ENCODE results near the gene PPP1R10. TPM values are rescaled to one million over a fixed set of nuclear protein-coding genes. Genes with fewer than 3 reads are reported as not detected.
A peak's percentile ranks its signal among the peaks of the same experiment; 100 is the strongest.

The PPP1R10 gene
- total and polyA plus RNA-seq, 2 of the 13 experiments (the other 11 are each of a cell fraction or from before 2014, with no cell fraction given), result 26.3 to 38.4 TPM

DNA sequence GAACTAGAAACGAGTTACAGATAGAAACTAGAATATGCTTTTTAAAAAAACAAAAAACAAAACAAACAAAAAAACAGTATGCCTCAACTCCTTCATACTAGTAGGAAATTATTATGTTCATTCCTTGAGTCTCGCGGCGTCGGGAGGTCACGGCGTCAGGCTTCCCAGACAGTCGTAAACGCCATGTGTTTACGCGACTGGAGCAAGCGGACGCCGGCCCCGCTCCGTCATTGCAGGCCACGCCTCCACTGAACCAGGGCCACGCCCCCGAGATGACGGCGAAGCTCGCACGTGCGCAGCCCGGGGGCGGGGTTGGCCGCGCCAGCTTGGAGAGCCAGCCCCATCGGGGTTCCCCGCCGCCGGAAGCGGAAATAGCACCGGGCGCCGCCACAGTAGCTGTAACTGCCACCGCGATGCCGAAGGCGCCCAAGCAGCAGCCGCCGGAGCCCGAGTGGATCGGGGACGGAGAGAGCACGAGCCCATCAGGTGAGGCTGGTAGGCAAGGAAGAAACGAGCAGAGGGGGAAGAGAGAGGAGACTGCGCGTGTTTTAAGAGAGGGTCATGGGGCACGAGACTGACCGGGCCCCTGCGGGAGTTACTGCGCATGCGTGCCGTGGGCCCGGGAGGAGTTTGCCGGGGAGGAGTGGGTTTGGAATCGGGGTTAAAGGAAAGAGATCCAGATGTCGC lies 45.8 kb downstream of the PPP1R10 start, which contains the start of gene ABCF1 (continued):
- TF ChIP-seq ZNF883 (CRISPR knock-in tag; IDR thresholded peaks at IDR 0.05; ENCODE audit: not compliant biosample characterization) (peak; percentile 98), ZNF709 (CRISPR knock-in tag; IDR thresholded peaks at IDR 0.05) (peak; percentile 77; the same call in 1 of the 2 replicates), MYC (CRISPR knock-in tag; IDR thresholded peaks at IDR 0.05; ENCODE audit: borderline replicate concordance) (peak; percentile 98), BATF2 (CRISPR knock-in tag; IDR thresholded peaks at IDR 0.05) (peak; percentile 73), ZBTB20 (CRISPR knock-in tag; IDR thresholded peaks at IDR 0.05; ENCODE audit: borderline replicate concordance, low read depth) (peak; percentile 90), HES4 (CRISPR knock-in tag; IDR thresholded peaks at IDR 0.05; ENCODE audit: borderline replicate concordance) (no peak; the same call in 1 of the 2 replicates), UBTF (CRISPR knock-in tag; IDR thresholded peaks at IDR 0.05) (peak; percentile 81), BCL6 (CRISPR knock-in tag; IDR thresholded peaks at IDR 0.05) (peak; percentile 76), SALL2 (CRISPR knock-in tag; IDR thresholded peaks at IDR 0.05) (peak; percentile 90), SKI (IDR thresholded peaks at IDR 0.05; ENCODE audit: partially characterized antibody) (peak; percentile 68), GABPB1 (CRISPR knock-in tag; IDR thresholded peaks at IDR 0.05) (peak; percentile 99), ZNF609 (CRISPR knock-in tag; IDR thresholded peaks at IDR 0.05; ENCODE audit: borderline replicate concordance) (peak; percentile 65), ZNF672 (CRISPR knock-in tag; IDR thresholded peaks at IDR 0.05) (no peak), SAFB2 (CRISPR knock-in tag; IDR thresholded peaks at IDR 0.05; ENCODE audit: borderline replicate concordance, low read depth) (peak; percentile 96), MIXL1 (CRISPR knock-in tag; IDR thresholded peaks at IDR 0.05) (peak; percentile 83), ZNF800 (CRISPR knock-in tag; IDR thresholded peaks at IDR 0.05) (peak; percentile 94), TEAD2 (CRISPR knock-in tag; IDR thresholded peaks at IDR 0.05) (peak; percentile 75; the same call in 1 of the 2 replicates)
- TF ChIP-seq, protein P1, sequence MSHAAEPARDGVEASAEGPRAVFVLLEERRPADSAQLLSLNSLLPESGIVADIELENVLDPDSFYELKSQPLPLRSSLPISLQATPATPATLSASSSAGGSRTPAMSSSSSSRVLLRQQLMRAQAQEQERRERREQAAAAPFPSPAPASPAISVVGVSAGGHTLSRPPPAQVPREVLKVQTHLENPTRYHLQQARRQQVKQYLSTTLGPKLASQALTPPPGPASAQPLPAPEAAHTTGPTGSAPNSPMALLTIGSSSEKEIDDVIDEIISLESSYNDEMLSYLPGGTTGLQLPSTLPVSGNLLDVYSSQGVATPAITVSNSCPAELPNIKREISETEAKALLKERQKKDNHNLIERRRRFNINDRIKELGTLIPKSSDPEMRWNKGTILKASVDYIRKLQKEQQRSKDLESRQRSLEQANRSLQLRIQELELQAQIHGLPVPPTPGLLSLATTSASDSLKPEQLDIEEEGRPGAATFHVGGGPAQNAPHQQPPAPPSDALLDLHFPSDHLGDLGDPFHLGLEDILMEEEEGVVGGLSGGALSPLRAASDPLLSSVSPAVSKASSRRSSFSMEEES (CRISPR knock-in tag; IDR thresholded peaks at IDR 0.05), result peak; percentile 86
